SK-N-SH (cell line): ENCODE measurements around the gene TTLL12. TPM values are rescaled to one million over a fixed set of nuclear protein-coding genes. Genes with fewer than 3 reads are reported as not detected.

Source experiments
- CTCF ChIA-PET: fragments of 300-600, 350-600 bp; formaldehyde crosslinking; extraction: SDS; loops from one replicate; lab custom pipeline; 2021; lab: Yijun Ruan, JAX
- POLR2A ChIA-PET: fragments of 350-600 bp; sonication (Branson Sonifier 250); formaldehyde crosslinking; extraction: SDS; loops from one replicate; lab custom pipeline; 2020; ENCODE audit warnings: antibody characterized with exemption, inconsistent platforms; lab: Yijun Ruan, JAX
- DNase-seq: peaks from one replicate; pipeline ENCODE4 v3.0.0; 2012
- H2AFZ ChIP-seq: fragments of 200-600 bp; sonication (generic); 2 replicates; pipeline ENCODE4 v1.8.1; 2016; ENCODE audit warnings: antibody characterized with exemption, mild to moderate bottlenecking, low read depth
- H3F3A ChIP-seq: fragments of 200-600 bp; sonication (generic); replicated peaks from 2 replicates; pipeline ENCODE3; 2016; ENCODE audit warnings: antibody characterized with exemption, mild to moderate bottlenecking; ENCODE audit not compliant: insufficient read depth
- H3K27ac ChIP-seq, 2 experiments: fragments of 200-500 bp in 1 of 2; fragments of 200-600 bp in 1 of 2; sonication (Bioruptor generic) in 1 of 2; sonication (generic), shearing (Covaris generic) in 1 of 2; 2 replicates each; pipeline versions ENCODE4 v1.5.1 to v1.6.1; 2014 to 2016; ENCODE audit warnings: low read depth in 2 of 2, inconsistent platforms in 1 of 2, low read length in 1 of 2, mild to moderate bottlenecking in 1 of 2, mixed read lengths in 1 of 2
- H3K27me3 ChIP-seq: fragments of 200-600 bp; sonication (generic), shearing (Covaris generic); 2 replicates; pipeline ENCODE4 v1.6.1; 2016; ENCODE audit warnings: mixed run types; ENCODE audit not compliant: insufficient read depth
- H3K36me3 ChIP-seq, 2 experiments: fragments of 200-500 bp in 1 of 2; fragments of 200-600 bp in 1 of 2; sonication (Bioruptor generic) in 1 of 2; sonication (generic) in 1 of 2; replicated peaks in 1 of 2; 2 replicates each; pipeline versions ENCODE3 to v1.5.1; 2014 to 2016; ENCODE audit warnings: low read length in 1 of 2, mild to moderate bottlenecking in 1 of 2; ENCODE audit not compliant: insufficient read depth in 2 of 2, control insufficient read depth in 1 of 2
- H3K4me1 ChIP-seq, 2 experiments: fragments of 200-500 bp in 1 of 2; fragments of 200-600 bp in 1 of 2; sonication (Bioruptor generic) in 1 of 2; sonication (generic), shearing (Covaris generic) in 1 of 2; 2 replicates each; pipeline versions ENCODE4 v1.5.1 to v1.6.1; 2014 to 2016; ENCODE audit warnings: low read depth in 1 of 2, low read length in 1 of 2, mixed run types in 1 of 2; ENCODE audit not compliant: insufficient read depth in 2 of 2, control insufficient read depth in 1 of 2
- H3K4me2 ChIP-seq: fragments of 200-600 bp; sonication (generic), shearing (Covaris generic); 2 replicates; pipeline ENCODE4 v1.6.1; 2017; ENCODE audit warnings: mixed run types
- H3K4me3 ChIP-seq, 2 experiments: fragments of 200-500 bp in 1 of 2; fragments of 200-600 bp in 1 of 2; sonication (Bioruptor generic) in 1 of 2; sonication (generic), shearing (Covaris generic) in 1 of 2; 2 replicates each; pipeline versions ENCODE4 v1.5.1 to v1.8.1; 2014 to 2016; ENCODE audit warnings: low read depth in 2 of 2, inconsistent platforms in 1 of 2, low read length in 1 of 2, mild to moderate bottlenecking in 1 of 2, mixed read lengths in 1 of 2, moderate library complexity in 1 of 2
- H3K79me2 ChIP-seq: fragments of 200-600 bp; sonication (generic); 2 replicates; pipeline ENCODE4 v1.8.1; 2017; ENCODE audit warnings: mild to moderate bottlenecking; ENCODE audit not compliant: insufficient read depth
- H3K9ac ChIP-seq: fragments of 200-600 bp; sonication (generic); 2 replicates; pipeline ENCODE4 v1.6.1; 2017; ENCODE audit warnings: mixed run types
- H3K9me2 ChIP-seq: fragments of 200-600 bp; sonication (generic); 2 replicates; pipeline ENCODE4 v1.6.1; 2017; ENCODE audit warnings: mixed run types
- H3K9me3 ChIP-seq: fragments of 200-600 bp; sonication (generic); 2 replicates; pipeline ENCODE4 v1.6.1; 2017; ENCODE audit warnings: mixed run types, mild to moderate bottlenecking, moderate library complexity
- H4K20me1 ChIP-seq: fragments of 200-600 bp; sonication (generic); 2 replicates; pipeline ENCODE4 v1.6.1; 2017; ENCODE audit warnings: mild to moderate bottlenecking, mixed run types; ENCODE audit not compliant: insufficient read depth
- CHD2 ChIP-seq: fragments of 150-350 bp; IDR thresholded peaks from 2 replicates; pipeline ENCODE4 v1.6.1; 2018; ENCODE audit warnings: low read length; ENCODE audit not compliant: partially characterized antibody
- EP300 ChIP-seq, 2 experiments: IDR thresholded peaks; 2 replicates each; pipeline versions ENCODE4 v1.4.0 to v1.6.1; 2012; ENCODE audit warnings: borderline replicate concordance in 1 of 2, low read depth in 1 of 2, low read length in 1 of 2
- EZH2phosphoT487 ChIP-seq: fragments of 200-600 bp; sonication (generic); IDR thresholded peaks from 2 replicates; pipeline ENCODE4 v1.6.1; 2017; ENCODE audit warnings: low read depth, mixed run types, mild to moderate bottlenecking, antibody characterized with exemption, moderate library complexity, borderline replicate concordance
- POLR2AphosphoS5 ChIP-seq: IDR thresholded peaks from 2 replicates; pipeline ENCODE4 v1.6.1; 2012; ENCODE audit warnings: low read depth, low read length
- RXRA ChIP-seq: IDR thresholded peaks from 2 replicates; pipeline ENCODE4 v1.4.0; 2012; ENCODE audit warnings: low read depth, mild to moderate bottlenecking, borderline replicate concordance
- TEAD4 ChIP-seq: IDR thresholded peaks from 2 replicates; pipeline ENCODE4 v1.4.0; 2012; ENCODE audit warnings: mild to moderate bottlenecking, borderline replicate concordance; ENCODE audit not compliant: insufficient read depth
- WGBS: methylation state at CpG from one replicate; pipeline ENCODE4 v1.1.6; 2017; ENCODE audit warnings: low lambda C conversion rate; 5-methylcytosine and 5-hydroxymethylcytosine counted together
- polyA plus RNA-seq, 3 experiments: library from polyadenylated mRNA; depleted of rRNA; stranded (reverse); fragments of >200 nt; gene quantifications; 2 replicates each; pipeline ENCODE4 v1.2.3, GENCODE V29; 2012
- TF ChIP-seq, protein P1 (sequence below): IDR thresholded peaks from 2 replicates; pipeline ENCODE4; 2012
- TF ChIP-seq, protein P2 (sequence below): IDR thresholded peaks from 2 replicates; pipeline ENCODE4 v1.4.0; 2012; ENCODE audit warnings: low read depth, borderline replicate concordance
- TF ChIP-seq, protein P3 (sequence below): fragments of 150-350 bp; IDR thresholded peaks from 2 replicates; pipeline ENCODE4 v1.6.1; 2016; ENCODE audit warnings: mild to moderate bottlenecking, low read depth, low read length

Gene TTLL12
- polyA plus RNA-seq, 1 of the 3 experiments (the other 2 are of a cell fraction): 11.5 TPM

DNA sequence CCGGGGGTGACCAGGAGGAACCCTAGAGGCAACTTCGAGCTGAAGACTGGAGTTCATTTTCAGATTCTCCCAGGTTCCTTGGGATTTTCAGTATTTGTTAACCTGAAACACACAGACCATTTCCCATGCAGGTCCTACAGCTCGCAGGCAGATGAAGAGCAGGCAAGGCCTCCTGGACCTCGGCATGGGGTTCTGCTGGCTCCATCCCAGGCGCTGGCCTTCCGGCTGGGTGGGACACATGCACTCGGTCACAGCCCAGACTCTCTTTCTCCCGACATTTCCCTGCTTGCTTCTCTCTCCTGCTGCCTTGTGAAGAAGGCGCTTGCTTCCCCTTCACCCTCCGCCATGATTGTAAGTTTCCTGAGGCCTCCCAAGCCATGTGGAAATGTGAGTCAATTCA is 15.4 kb upstream of the TTLL12 start:
- Histone ChIP-seq H3K9me2 (no peaks in the 10 kb centered on the region), H3K36me3 (no peaks in the 10 kb centered on the region), H3K4me2 (no peak overlapping the region), H3K27me3 (no peaks in the 10 kb centered on the region), H3K27ac (no peak overlapping the region), H3F3A (no peaks in the 10 kb centered on the region), H3K4me1 (no peaks in the 10 kb centered on the region; a peak in 1 of 4 replicates), H3K4me3 (no peak overlapping the region), H4K20me1 (no peaks in the 10 kb centered on the region), H3K9me3 (no peaks in the 10 kb centered on the region), H3K79me2 (no peaks in the 10 kb centered on the region), H2AFZ (no peak overlapping the region), H3K9ac (no peak overlapping the region)
- CTCF ChIA-PET: interaction anchor here (0.6 kb wide), 1 partner anchor 144 kb away, joined by 3 read pairs; no protein-coding TSS in a partner anchor
- no peak for DNase-seq
- POLR2A ChIA-PET: no interaction called here
- 76% methylated on average over 5 of the region's 10 CpGs for WGBS
- TF ChIP-seq, protein P1, sequence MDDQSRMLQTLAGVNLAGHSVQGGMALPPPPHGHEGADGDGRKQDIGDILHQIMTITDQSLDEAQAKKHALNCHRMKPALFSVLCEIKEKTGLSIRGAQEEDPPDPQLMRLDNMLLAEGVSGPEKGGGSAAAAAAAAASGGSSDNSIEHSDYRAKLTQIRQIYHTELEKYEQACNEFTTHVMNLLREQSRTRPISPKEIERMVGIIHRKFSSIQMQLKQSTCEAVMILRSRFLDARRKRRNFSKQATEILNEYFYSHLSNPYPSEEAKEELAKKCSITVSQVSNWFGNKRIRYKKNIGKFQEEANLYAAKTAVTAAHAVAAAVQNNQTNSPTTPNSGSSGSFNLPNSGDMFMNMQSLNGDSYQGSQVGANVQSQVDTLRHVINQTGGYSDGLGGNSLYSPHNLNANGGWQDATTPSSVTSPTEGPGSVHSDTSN: no peak

DNA sequence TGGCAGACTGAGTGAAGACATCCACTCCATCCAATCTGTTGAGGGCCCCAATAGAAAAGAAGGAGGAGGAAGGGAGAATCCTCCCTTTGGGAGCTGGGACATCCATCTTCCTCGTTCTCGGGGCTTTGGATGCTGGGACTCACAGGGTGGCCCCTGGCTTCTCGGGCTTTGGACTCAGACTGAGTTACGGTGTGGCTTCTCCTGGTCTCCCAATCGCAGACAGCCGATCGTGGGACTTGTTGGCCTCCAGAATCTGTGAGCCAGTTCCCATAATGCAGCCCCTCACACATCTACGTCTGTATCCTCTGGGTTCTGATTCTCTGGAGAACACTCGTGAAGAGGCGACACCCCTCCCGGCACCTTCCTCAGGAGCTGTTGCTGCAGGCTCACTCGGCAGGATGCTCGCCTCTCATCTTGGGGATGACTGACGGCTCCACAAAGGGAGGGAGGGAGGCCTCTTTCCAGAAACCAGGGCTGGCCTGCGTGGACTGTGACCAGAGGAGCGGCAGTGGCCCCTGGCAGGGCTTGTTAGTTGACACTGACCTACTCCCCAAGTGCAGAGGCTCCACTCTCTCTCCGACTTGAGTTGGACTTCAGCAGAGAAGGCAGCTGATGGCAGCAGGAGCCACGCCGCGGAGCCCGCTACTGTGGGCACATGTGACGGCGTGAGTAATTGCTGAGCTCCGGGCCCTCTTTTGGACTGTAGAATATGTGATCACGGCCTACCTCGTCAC is 14.7 kb upstream of the TTLL12 start:
- Histone ChIP-seq H3K9ac (no peak overlapping the region), H3K9me3 (no peaks in the 10 kb centered on the region), H3K4me2 (no peak overlapping the region), H3K36me3 (no peaks in the 10 kb centered on the region), H3K27me3 (no peaks in the 10 kb centered on the region), H2AFZ (no peak overlapping the region), H3K79me2 (no peaks in the 10 kb centered on the region), H4K20me1 (no peaks in the 10 kb centered on the region), H3K9me2 (no peaks in the 10 kb centered on the region), H3K4me3 (no peak overlapping the region), H3K27ac (no peak overlapping the region), H3K4me1 (no peaks in the 10 kb centered on the region; a peak in 1 of 4 replicates), H3F3A (no peaks in the 10 kb centered on the region)
- ChIA-PET POLR2A (no interaction called here), CTCF (interaction anchor here (0.6 to 2.0 kb wide), 2 partner anchors 14 to 145 kb away, joined by 3 to 6 read pairs; partner anchors contain the start of gene TTLL12)
- DNase-seq: no peak
- TF ChIP-seq POLR2AphosphoS5 (no peak), TEAD4 (no peak), CHD2 (no peak), RXRA (no peak), EZH2phosphoT487 (no peak), EP300 (IDR thresholded peaks at IDR 0.05; ENCODE audit: borderline replicate concordance in 1 of 2, low read depth in 1 of 2, low read length in 1 of 2) (no peak)
- TF ChIP-seq, protein P2, sequence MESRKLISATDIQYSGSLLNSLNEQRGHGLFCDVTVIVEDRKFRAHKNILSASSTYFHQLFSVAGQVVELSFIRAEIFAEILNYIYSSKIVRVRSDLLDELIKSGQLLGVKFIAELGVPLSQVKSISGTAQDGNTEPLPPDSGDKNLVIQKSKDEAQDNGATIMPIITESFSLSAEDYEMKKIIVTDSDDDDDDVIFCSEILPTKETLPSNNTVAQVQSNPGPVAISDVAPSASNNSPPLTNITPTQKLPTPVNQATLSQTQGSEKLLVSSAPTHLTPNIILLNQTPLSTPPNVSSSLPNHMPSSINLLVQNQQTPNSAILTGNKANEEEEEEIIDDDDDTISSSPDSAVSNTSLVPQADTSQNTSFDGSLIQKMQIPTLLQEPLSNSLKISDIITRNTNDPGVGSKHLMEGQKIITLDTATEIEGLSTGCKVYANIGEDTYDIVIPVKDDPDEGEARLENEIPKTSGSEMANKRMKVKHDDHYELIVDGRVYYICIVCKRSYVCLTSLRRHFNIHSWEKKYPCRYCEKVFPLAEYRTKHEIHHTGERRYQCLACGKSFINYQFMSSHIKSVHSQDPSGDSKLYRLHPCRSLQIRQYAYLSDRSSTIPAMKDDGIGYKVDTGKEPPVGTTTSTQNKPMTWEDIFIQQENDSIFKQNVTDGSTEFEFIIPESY: no peak
- TF ChIP-seq, protein P3, sequence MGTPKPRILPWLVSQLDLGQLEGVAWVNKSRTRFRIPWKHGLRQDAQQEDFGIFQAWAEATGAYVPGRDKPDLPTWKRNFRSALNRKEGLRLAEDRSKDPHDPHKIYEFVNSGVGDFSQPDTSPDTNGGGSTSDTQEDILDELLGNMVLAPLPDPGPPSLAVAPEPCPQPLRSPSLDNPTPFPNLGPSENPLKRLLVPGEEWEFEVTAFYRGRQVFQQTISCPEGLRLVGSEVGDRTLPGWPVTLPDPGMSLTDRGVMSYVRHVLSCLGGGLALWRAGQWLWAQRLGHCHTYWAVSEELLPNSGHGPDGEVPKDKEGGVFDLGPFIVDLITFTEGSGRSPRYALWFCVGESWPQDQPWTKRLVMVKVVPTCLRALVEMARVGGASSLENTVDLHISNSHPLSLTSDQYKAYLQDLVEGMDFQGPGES: no peak
- TF ChIP-seq, protein P1: no peak
- WGBS: 79% methylated on average over 2 of the region's 26 CpGs
